ENCODE results near the gene MAEL.

MAEL gene

DNA sequence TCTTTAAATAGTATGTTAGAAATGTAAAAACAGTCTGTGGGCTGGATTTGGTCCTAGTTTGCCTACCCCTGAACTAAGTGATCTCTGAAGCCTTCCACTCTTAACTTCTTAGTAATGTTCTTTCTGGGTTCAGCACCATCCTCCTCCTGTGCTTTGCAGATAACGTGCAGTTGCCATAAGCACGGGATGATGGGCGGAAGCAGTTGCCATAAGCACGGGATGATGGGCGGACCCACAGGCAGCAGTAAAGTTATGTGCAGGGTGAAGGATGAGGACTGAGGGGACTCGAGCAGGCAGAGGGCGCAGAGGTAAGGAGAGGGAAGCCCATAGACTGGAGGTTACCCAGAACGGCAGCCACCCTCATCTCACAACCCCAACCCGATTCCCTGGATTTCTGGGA is 75.5 kb downstream of the MAEL start:
- no peak for TF ChIP-seq Cebpa-rat (IDR thresholded peaks at IDR 0.05)
- Histone ChIP-seq H3K4me1 (no peaks in the 10 kb centered on the region), H4K20me1 (no peaks in the 10 kb centered on the region), H3K9ac (no peak overlapping the region), H3K9me3 (no peaks in the 10 kb centered on the region), H3K4me2 (no peak overlapping the region), H3K27ac (no peak overlapping the region), H3K27me3 (no peaks in the 10 kb centered on the region), H3K36me3 (no peaks in the 10 kb centered on the region), H3K4me3 (no peak overlapping the region)

GRCh38 chr1:167065471-167065870 is 76.4 kb downstream of the MAEL start:
- H3K4me3 ChIP-seq: no peak overlapping the region
- no peak for TF ChIP-seq Cebpa-rat (IDR thresholded peaks at IDR 0.05)
- H3K9me3 ChIP-seq: no peaks in the 10 kb centered on the region
- H4K20me1 ChIP-seq: no peaks in the 10 kb centered on the region
- H3K4me1 ChIP-seq: no peaks in the 10 kb centered on the region
- no peak overlapping the region for H3K4me2 ChIP-seq
- H3K9ac ChIP-seq: no peak overlapping the region
- H3K36me3 ChIP-seq: no peaks in the 10 kb centered on the region
- no peaks in the 10 kb centered on the region for H3K27me3 ChIP-seq
- no peak overlapping the region for H3K27ac ChIP-seq

- no peaks in the 10 kb centered on the region for H3K4me1 ChIP-seq
- H3K4me2 ChIP-seq: peak overlapping the region; percentile 71
- no peaks in the 10 kb centered on the region for H3K36me3 ChIP-seq
- TF ChIP-seq Cebpa-rat (IDR thresholded peaks at IDR 0.05): no peak
- no peaks in the 10 kb centered on the region for H3K27me3 ChIP-seq
- no peaks in the 10 kb centered on the region for H4K20me1 ChIP-seq
- no peak overlapping the region for H3K9ac ChIP-seq
- no peak overlapping the region for H3K27ac ChIP-seq
- peak overlapping the region; percentile 48; the same call in 1 of the 2 replicates for H3K4me3 ChIP-seq
- H3K9me3 ChIP-seq: no peaks in the 10 kb centered on the region
Measured at GRCh38 chr1:167066333-167067122, 77.4 kb downstream of the MAEL start.

DNA sequence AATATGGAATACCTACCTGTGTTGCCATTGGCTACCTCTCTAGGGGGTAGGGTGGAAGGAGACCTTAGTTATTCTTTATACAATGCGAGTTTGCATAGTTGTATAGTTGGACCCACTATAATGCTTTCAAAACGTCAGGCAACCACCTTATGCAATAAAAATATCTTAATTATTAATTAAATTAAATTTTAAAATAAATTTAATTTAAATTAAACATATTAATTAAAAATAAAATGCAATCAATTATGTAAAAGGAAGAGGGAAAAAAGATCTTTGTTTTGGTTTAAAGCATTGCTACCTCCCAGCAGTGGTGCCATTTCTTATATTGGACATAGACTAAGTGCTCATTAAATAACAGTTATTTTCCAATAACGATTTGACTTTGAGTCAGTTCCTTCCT is 78.8 kb downstream of the MAEL start:
- no peak overlapping the region for H3K4me3 ChIP-seq
- H3K4me2 ChIP-seq: no peak overlapping the region
- no peaks in the 10 kb centered on the region for H3K4me1 ChIP-seq

GRCh38 chr1:167068761-167069160 is 79.7 kb downstream of the MAEL start:
- Histone ChIP-seq H3K27me3 (no peaks in the 10 kb centered on the region), H3K9me3 (no peaks in the 10 kb centered on the region), H3K36me3 (no peaks in the 10 kb centered on the region), H4K20me1 (no peaks in the 10 kb centered on the region), H3K9ac (no peak overlapping the region), H3K4me3 (no peak overlapping the region), H3K4me1 (no peaks in the 10 kb centered on the region), H3K27ac (no peak overlapping the region), H3K4me2 (no peak overlapping the region)
- TF ChIP-seq Cebpa-rat (IDR thresholded peaks at IDR 0.05): no peak

More for the DNA sequence above, 78.8 kb downstream of the MAEL start:
- Histone ChIP-seq H3K9me3 (no peaks in the 10 kb centered on the region), H3K36me3 (no peaks in the 10 kb centered on the region), H4K20me1 (no peaks in the 10 kb centered on the region), H3K9ac (no peak overlapping the region), H3K27ac (no peak overlapping the region), H3K27me3 (no peaks in the 10 kb centered on the region)
- no peak for TF ChIP-seq Cebpa-rat (IDR thresholded peaks at IDR 0.05)

DNA sequence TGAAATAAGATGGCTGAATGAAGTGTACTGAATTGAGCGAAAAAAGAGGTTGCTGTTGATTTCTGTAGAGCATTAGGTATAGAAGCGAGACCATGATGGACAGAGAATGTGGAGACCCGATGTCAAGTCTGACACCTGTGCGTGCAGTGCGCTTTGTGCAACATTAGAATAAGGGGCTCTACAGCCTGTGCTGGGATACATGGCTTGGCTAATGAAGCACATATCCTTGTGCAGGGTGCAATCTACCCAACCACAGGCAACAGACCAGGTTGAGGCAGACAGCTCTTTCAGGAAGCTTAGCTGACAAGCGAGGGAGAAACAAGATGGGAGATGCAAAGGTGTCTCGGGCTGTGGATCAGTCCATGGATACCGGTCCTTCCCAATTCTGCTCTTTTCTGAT is 82.2 kb downstream of the MAEL start:
- Histone ChIP-seq H3K27me3 (no peaks in the 10 kb centered on the region), H3K36me3 (no peaks in the 10 kb centered on the region), H3K27ac (no peak overlapping the region), H3K4me3 (no peak overlapping the region), H4K20me1 (no peaks in the 10 kb centered on the region), H3K9me3 (no peaks in the 10 kb centered on the region), H3K4me1 (no peaks in the 10 kb centered on the region), H3K4me2 (no peak overlapping the region), H3K9ac (no peak overlapping the region)
- no peak for TF ChIP-seq Cebpa-rat (IDR thresholded peaks at IDR 0.05)
